ENCODE data around the gene SOX15.

DNA sequence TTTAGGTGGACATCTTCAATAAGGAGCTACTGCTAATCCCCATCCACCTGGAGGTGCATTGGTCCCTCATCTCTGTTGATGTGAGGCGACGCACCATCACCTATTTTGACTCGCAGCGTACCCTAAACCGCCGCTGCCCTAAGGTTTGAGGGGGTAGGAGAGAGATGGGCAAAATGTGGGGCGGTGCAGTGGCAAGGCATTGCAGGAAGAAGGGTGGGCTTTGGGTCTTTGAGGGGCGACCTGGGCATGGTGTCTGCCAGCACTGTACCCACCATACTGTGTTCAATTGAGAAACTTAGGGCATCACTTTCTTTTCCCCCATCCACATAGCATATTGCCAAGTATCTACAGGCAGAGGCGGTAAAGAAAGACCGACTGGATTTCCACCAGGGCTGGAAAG is 19.5 kb downstream of the SOX15 start:
- TF ChIP-seq POLR2AphosphoS5 (IDR thresholded peaks at IDR 0.05; ENCODE audit: low read depth, low read length) (no peak), SIN3A (IDR thresholded peaks at IDR 0.05; ENCODE audit: borderline replicate concordance, insufficient read depth, low read length) (no peak)
- TF ChIP-seq, protein P1, sequence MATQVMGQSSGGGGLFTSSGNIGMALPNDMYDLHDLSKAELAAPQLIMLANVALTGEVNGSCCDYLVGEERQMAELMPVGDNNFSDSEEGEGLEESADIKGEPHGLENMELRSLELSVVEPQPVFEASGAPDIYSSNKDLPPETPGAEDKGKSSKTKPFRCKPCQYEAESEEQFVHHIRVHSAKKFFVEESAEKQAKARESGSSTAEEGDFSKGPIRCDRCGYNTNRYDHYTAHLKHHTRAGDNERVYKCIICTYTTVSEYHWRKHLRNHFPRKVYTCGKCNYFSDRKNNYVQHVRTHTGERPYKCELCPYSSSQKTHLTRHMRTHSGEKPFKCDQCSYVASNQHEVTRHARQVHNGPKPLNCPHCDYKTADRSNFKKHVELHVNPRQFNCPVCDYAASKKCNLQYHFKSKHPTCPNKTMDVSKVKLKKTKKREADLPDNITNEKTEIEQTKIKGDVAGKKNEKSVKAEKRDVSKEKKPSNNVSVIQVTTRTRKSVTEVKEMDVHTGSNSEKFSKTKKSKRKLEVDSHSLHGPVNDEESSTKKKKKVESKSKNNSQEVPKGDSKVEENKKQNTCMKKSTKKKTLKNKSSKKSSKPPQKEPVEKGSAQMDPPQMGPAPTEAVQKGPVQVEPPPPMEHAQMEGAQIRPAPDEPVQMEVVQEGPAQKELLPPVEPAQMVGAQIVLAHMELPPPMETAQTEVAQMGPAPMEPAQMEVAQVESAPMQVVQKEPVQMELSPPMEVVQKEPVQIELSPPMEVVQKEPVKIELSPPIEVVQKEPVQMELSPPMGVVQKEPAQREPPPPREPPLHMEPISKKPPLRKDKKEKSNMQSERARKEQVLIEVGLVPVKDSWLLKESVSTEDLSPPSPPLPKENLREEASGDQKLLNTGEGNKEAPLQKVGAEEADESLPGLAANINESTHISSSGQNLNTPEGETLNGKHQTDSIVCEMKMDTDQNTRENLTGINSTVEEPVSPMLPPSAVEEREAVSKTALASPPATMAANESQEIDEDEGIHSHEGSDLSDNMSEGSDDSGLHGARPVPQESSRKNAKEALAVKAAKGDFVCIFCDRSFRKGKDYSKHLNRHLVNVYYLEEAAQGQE (IDR thresholded peaks at IDR 0.05; ENCODE audit: insufficient read depth in 1 of 2, low read depth in 2 of 2, low read length in 2 of 2), result no peak

All from PFSK-1 (cell line).